ENCODE measurements around the gene DCXR.

GRCh38 chr17:82081546-82081945 lies 44.0 kb upstream of the DCXR start:
- TF ChIP-seq CTCF (IDR thresholded peaks at IDR 0.05) = no peak
- TF ChIP-seq EP300 (IDR thresholded peaks at IDR 0.05) = no peak
- no peak for TF ChIP-seq POLR2A (IDR thresholded peaks at IDR 0.05)
